HS-5 (cell line): ENCODE measurements around the gene RORC.

Experiments
- DNase-seq: peaks from one replicate; pipeline ENCODE4 v3.0.0-alpha.2; 2012; ENCODE audit warnings: low read depth

The RORC gene

DNA sequence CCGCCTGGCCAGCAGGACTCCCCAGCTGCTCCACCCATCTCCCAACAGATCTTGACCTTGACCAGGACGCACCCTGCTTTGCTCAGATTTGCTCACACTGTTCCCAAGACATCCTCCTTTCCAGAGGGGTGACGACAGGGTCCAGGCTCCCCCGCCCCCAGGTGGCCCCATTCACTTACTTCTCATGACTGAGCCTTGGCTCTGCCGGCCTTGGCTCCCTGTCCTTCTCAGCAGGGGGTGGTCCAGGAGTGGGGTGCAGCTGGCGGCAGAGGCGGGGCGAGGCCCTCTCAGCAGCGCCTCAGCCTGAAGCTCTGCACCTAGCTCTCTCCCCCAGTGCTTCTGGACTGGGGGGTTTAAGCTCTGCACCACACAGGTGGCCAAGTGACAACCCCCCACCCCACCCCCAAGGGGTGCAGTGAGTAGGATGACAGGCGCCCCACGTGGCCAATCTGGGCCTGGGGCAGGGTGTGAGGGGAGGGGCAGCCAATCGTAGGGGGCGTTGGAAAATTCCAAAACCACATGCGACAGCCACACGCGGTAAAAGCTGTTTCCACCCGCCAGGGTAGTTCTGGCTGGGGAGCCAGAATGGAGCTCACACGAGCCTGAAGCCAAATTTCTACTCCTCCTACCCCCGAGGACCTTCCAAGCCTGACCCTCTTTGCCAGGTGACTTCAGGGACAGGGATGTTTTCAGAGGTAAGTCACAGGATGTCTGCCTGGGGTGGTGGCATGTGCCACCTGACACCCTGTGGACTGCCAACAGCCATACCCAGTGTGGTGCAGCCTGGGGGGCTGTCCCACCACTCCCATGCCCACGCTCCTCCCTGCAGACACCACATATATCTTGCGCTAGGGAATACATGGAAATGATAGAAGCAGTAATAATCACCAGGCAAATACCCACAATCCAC is 5.6 kb downstream of the RORC start:
- DNase-seq, result no peak

GRCh38 chr1:151825204-151825603 is 6.4 kb downstream of the RORC start:
- DNase-seq, result no peak

GRCh38 chr1:151823175-151823574 is 8.4 kb downstream of the RORC start:
- DNase-seq, result no peak

GRCh38 chr1:151822404-151822803 is 9.2 kb downstream of the RORC start:
- no peak for DNase-seq

GRCh38 chr1:151820940-151821339 is 10.7 kb downstream of the RORC start:
- DNase-seq, result no peak

- no peak for DNase-seq
These were observed 11.5 kb downstream of the RORC start for GRCh38 chr1:151819976-151820623.

- no peak for DNase-seq
These were observed 12.3 kb downstream of the RORC start for GRCh38 chr1:151819227-151819835.

DNA sequence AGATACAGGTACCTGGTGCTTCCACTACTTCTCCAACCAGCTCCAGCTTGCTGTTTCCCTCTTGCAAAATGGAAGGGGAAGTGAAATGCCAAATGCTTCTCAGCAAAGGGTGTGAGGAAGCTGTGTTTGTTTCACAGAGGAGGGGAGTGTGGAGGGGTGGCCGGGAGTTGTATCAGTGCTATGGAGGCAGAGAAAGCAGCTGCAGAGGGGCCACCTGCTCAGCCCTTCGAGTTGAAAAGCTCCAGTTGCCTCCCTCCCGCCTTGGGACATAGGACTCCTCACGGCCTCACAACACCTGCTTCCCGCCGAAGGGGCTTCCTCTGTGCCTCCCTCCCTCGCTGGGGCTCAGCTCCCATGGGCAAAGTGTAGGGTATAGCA is 14.3 kb downstream of the RORC start:
- no peak for DNase-seq

GRCh38 chr1:151816548-151817352 is 14.9 kb downstream of the RORC start:
- no peak for DNase-seq

DNA sequence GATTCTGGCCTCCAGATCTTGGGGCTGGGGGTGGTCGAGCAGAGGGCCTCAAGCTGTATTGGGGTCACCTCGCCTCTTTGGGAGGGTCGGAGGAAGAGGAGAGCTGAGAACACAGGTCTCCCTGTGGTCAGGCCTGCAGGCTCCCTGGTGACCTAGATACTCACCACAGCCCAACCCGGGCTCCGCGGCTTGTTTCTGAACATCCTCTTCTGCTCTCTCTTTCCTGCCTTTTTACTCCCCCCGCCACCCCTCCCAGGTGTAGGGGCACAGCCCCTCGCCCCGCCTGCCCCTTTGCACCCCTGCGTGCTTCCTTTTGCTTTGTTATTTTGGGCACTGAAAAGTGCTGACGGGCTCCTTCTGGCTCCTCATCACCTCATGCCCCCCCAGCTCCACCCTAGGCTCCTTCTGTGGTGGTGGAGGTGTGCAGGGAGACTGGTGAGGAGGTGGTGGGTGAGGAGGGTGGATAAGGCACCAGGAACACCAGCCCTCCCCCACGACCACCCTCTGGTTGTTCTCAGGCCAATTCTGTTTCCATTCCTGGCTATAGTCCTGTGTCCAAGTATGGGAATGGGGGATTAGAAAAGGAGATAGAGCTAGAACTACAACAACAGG is 15.8 kb downstream of the RORC start:
- DNase-seq, result no peak

- DNase-seq, result no peak
These were observed 16.5 kb downstream of the RORC start for GRCh38 chr1:151814971-151815545.

DNA sequence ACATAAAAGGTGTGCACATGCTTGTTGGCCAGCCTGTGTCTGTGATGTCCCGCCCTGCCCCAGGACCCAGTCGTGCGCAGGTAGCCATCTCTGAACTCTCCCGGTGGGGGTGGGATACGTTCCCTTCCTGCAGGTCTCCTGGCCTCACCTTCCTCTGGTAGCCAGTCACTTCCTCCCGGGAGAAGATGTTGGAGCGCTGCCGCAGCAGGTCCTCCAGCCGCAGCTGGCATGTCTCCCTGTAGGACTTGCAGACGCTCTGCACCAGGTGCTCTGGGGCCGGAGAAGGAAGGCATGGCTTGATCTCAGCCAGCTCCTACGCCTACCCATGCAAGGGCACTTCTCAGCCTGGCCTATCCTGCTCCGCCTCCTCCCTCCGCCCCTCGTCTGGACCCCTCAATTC is 17.2 kb downstream of the RORC start:
- no peak for DNase-seq

GRCh38 chr1:151813271-151813977 is 18.2 kb downstream of the RORC start:
- no peak for DNase-seq

- DNase-seq, result no peak
These were observed 20.4 kb downstream of the RORC start for GRCh38 chr1:151811181-151811580.

DNA sequence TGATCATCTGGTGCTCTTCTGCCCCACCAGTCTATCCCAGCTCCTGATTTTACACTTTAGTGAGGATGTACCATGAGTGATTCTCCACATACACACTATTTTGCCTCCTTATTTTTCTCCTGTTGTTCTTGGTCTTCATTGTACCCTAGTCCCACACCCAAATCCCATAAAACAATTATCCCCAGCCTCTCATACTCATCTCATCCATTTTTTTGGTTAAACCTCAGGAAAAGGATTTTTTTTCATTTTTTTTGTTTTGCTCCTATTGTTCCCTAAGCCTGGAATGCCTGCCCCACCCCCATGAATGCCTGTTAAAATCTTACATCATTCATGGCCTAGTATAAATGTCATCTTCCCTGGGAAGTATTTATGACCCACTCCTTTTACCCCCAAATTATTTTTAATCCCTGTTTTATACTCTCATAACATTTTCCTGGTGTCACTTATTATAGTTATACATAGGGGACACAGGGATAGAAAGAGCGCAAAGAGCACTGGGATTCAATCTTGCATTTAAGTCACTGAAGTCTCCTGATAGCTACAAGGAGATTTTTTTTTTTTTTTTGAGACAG is 21.5 kb downstream of the RORC start:
- DNase-seq, result no peak

DNA sequence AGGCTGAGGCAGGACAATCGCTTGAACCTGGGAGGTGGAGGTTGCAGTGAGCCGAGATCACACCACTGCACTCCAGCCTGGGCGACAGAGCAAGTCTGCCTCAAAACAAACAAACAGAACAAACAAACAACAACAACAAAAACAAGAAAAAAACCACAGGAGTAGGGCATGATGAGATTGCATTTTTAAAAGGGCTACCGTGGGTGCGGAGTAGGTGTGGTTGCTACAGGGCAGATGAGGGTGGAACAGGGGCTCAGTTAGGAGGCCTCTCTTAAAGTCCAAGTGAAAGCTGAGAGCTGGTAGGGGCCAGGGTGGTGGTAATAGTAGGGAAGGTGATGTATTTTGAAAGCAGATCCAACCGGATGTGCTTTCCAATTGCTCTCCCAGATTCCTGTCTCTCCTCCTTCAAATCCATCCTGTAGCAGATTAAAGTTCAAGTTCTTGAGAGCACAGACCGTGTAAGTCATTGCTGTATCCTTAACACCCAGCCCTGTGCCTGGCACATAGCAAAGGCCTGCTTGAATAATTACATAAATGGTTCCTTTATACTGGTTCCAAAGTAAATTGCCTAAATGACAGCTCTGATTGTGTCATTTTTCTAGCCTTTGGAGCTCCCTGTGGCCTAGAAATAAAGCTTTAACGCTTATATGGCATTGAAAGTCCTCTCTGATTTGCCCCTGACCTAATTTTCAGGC is 22.2 kb downstream of the RORC start:
- DNase-seq, result no peak

DNA sequence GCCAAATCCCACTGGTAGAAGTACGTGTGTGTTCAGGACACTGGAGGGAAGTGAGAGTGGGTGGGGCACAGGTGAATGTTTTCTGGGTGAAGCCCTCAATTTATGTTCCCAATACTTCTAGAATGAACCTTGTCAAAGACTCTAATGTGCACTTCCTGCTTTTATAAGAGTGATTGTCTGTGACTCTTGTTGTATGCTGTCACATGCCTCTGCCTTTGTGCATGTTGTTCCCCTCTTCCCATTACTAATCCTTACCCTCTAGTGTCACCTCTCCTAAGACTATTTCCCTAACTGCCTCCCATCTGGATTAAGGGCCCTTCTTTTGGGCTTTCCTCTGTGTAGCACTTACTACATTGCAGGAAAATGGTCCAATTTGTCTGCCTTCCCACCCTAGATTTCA is 23.8 kb downstream of the RORC start:
- no peak for DNase-seq

DNA sequence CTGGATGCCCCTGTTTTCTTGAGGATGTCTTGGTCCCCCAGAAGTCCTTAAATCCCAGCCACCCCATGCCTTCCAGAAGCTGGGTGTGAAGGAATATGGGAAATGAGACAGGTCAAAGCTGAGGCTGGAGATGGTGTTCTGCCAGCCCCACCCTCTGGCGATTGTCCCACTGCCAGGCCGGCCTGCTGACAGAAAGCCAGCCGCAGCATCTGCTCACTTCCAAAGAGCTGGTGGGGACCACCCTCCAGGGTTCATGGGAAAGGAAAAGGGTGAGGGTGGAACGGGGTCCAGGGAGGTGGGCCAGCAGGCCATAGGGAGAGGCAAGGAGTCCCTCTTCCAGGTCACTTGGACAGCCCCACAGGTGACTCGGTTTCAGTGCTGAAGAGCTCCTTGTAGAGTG is 24.5 kb downstream of the RORC start:
- DNase-seq, result no peak

GRCh38 chr1:151806170-151806569 is 25.4 kb downstream of the RORC start:
- no peak for DNase-seq
